Measurements from ENCODE around the gene PADI6.

Gene PADI6

DNA sequence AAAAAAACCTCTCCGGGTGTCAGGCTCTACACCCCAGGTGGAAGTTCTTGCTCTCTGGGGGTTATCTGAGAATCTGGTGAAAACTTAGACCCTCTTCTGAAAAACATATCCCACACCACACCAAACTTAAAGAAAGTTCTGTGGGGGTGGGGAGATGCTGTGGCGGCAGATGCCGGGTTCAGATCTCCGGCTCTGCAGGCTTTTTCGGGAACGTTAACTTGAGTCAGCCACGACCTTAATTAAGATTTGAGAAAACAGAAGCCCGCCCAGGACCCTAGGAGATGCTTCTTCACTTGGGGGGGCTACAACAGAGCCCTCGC lies 65.2 kb downstream of the PADI6 start:
- DNase-seq: no peak

DNA sequence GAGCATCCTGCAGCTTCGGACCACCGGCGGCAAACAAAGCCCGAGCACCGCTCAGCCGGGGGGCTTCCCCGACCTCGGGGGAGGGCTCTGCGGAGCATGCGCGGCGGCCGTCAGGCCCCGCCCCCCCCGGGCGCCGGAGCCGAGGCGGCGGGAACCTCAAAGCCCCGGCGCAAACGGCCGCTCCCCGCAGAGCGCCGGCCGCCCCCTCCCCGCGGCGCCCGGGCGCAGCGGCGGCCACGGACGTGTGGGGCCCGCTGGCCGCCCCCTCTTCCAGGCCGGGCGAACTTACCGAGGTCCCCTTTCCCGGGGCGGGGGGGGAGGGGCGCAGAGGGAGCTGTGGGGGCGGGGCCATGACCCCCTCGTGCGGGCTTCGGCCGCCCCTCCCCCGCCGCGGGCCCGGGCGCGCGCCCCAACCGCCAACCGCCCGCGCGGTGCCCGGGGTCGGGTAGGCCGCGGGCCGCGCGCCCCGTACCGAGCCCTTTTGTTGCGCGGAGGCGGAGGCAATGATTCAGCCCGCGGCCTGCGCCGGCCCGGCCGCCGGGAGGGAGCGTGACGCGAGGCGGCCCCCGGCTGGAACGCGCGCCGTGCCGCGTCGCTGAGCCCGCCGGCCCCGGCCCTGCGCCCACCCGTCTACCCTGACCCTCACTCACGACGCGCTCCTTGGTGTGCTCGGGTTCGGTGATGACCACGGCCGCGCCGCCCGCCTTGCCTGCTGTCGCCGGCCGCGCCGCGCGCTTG lies 65.8 kb downstream of the PADI6 start:
- DNase-seq: no peak

DNA sequence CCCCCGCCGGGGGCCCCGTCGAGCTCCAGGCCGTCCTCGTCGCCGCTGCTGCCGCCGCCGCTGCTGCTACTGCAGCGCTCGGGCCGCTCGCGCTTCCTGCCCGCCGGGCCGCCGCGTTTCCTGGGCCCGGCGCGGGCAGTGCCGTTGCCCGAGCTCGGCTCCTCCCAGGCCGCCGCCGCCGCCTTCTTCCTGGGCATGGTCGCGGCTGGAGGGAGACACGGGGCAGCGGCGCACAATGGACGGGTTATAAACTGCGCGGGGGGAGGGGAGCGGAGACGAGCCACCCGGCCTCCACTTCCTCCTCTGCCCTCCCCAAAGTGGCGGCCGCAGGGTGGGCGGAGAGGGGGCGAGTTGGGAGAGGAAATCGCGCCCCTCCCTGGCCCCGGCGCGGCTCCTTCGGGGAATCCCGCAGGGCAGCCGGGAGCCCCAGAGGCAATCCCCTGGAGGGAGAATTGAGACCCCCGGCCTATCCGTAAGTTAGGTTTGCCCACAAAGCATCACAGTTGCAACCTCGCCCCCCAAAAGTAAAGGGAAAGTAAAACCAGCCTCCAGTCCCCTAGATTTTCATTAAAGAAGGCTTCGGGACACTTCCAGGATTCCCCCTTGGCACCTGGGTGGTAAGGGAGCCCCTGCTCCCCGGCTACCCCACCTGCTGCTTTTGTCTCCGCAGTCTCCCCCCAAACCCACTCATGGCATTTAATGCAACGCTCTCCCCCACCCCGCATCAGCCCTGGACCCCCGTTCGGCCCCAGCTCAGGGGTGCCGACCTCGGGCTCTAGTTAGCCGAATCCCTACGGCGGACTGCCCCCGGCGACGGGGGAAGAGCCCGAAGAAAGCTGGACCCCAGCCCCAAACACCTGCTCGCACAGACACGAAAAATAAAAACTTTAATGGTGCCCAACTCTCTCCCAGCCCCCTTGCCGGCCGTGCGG lies 66.6 kb downstream of the PADI6 start:
- DNase-seq: peak; percentile 22

DNA sequence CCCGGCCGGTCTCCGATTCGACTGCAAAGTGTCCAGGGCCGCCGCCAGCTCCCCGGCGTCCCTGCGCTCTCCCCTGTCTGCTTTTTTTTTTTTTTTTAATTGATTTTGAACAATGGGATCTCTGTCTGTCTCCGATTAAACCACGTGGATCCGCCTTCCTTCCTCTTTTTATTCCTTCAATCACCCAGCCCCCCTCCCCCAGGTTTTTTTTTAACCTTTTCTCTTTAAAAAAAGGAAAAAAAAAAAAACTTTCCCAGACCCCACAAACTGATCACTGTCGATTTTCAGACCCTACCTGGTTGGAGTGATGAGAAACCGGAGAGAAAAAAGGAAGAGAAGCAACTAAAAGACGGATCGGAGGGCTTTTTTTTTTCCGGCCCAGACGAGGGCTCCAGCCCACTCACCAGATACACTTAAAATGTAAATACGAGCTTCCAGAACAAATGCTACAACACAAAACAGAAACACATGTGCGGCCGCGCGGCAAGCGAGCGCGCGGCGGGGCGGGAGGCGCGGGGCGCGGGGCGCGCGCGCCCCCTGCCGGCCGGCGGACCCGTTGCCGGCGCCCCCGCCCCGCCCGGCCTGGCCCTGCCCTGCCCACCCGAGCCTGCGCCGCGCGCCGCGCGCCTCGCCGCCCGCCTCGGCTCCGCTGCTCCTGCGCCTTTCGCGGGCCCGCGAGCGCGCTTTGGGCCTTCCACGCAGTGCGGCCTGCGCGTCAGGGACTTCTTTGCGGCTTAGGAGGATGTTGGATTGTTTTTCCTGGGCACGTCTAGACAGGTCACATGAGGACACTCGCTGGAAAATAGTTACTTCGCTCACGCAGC lies 67.5 kb downstream of the PADI6 start, which contains the start of gene RCC2:
Gene RCC2, minus strand, starts transcription at position 428 of the 824 bp plus-strand sequence. CDS start 1,163 bp downstream, outside the sequence.
- DNase-seq: peak; percentile 65

DNA sequence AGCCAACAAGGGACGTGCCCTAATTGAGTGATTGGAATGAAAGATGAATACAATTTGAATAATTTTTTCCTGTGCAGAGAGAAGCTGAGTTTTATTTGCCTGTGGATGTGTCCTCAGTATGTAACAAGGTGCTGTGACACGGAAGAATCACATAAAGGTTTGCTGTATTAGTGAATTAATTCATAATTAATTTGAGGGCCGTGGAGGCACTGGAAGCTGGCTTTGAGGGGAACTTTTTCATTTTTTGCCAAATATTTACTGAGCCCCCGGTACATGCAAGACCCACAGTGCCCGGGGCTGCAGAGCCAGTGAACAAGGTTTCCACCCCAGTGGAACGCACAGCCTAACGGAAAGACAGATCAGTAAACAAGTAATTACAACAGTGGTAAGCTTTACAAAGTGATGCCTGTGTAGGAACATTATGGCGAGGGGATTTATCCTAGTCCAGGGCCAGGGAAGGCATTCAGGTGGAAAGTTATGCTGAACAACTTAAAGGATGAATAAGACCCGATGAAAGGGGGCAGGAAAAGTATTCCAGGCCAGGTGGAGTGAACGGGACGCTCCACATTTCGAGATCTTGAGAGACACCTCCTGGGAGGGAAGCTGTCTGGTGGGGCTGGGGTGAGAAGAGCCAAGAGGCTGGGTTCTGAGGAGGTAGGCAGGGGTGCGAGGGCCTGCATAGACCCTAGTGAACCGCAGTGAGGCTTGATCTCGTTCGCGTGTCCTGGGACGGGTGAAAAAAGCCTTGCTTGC lies 68.3 kb downstream of the PADI6 start:
- no peak for DNase-seq

DNA sequence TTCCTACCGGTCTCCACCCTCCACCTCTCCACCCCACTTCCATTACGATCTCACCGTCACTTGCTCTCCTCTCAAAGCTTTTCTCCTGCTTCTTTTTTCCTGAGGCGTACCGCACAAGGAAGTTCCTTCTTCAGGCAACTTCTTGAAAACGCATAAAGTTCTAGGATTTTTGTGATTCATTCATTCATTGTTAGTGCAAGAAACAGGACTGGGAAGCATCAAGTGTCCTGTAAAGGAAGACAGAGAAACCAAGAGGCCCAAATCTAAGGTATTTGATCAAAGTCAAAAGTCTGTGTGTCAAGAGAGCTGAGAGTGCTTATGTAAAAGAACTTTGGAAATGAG lies 68.8 kb downstream of the PADI6 start:
- DNase-seq: no peak

DNA sequence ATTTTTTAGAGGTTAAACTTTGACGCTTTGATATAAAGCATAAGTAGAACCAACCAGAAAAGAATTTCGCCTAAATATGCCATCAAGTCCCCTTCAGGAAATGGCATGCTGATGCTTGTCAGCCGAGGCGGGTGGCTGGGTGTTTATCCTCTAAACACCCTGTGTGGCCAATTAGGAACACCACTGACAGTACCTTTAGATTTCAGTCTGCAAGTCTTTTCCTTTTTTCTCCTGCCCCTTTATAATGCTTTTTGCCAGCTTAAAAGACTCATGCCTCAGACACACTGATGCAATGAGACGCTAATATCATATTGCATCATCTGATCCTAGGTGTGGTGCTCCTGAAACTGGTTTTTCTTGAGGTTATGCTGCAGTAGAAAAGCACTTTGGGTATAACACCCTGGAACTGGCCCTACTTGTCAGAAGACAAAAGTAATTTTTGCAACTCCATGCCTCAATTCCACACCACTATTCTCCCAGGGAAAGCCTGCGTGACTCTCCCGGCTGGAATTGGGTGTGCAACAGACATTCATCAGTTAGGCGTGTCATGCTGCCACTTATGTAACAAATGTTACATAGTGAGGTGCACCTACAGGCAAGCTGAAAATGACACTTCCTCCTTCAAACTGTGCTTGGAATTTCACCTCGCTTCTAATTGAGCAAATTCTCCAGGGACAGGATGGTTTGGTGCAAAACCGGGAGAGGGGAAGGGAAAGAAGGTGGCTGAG lies 69.4 kb downstream of the PADI6 start:
- no peak for DNase-seq

DNA sequence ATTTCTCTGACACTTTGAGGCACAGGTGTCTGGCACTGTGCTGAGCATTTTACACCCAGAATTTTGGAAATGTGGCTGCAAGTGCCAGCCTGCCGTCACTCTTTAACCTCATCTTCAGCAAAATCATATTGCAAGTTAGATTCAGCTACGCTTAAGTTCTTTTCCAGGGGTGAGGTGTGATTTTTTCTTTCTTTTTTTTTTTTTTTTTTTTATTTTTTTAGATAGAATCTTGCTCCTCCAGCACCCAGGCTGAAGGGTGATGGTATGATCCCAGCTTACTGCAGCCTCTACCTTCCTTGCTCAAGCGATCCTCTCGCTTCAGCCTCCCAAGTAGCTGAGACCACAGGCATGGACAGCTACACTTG lies 70.0 kb downstream of the PADI6 start:
- DNase-seq: no peak

DNA sequence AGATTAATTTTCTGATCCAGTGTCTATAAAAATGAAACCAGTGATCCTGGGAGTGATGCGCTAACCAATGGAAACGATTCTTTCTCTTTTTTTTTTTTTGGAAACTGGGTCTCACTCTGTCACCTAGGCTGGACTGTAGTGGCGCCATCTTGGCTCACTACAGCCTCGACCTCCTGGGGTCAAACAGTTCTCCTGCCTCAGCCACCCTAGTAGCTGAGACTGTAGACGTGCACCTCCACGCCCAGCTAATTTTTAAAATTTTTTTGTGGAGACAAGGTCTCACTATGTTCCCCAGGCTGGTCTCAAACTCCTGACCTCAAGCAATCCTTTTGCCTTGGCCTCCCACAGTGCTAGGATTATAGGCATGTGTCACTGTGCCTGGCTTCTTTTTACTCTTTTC lies 70.8 kb downstream of the PADI6 start:
- DNase-seq: no peak

DNA sequence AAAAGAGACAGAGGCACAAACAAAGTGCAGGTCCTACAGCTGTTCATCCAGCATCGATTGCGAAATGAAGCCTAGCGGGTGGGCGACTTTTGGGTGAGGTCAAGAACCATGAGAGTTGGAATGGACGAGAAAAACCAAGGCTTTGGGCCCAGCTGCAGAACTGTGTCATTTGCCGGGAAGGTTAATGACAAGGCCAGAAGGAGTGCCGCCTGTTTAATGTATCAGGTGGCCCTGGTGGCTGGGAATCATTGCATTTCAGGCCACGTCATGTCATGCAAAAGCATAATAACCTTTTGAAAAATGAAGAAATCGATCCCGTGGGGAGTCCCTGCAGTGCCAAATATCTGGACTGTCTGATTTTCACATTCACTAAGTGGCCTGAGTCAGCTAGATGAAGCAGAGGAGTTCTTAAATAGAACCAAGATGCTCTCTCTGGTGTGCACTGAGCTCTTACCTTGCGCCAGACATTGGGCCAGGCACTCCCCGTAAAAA lies 75.6 kb downstream of the PADI6 start:
- no peak for DNase-seq
